SIG-M5 treated with dmso at 0.1 percent for 504 hours (cell line): Measurements from ENCODE around the gene HSPA12B.

ENCODE experiments used
- DNase-seq: peaks from one replicate; lab custom pipeline; 2025; ENCODE audit not compliant: unreplicated experiment; lab: John Stamatoyannopoulos, UW

The HSPA12B gene

DNA sequence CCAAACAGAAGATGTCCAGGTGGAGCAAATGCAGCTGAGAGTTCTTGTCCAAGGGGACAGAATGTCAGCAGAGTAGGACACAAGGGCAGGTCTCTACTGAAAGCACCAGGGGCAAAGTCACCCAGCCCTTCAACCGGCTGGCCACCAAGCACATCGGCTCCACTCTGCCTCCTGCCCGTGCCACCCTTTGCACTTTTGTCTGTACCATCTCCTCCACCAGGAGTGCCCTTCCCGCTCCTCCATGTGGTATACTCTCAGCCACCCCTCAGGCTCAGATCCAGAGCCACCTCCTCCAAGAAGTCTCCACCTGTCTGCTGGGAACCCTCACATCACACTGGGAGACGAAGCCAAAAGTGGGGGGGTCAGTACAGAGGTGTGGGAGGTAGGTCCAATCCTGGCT lies 4.1 kb upstream of the HSPA12B start:
- DNase-seq: no peak

DNA sequence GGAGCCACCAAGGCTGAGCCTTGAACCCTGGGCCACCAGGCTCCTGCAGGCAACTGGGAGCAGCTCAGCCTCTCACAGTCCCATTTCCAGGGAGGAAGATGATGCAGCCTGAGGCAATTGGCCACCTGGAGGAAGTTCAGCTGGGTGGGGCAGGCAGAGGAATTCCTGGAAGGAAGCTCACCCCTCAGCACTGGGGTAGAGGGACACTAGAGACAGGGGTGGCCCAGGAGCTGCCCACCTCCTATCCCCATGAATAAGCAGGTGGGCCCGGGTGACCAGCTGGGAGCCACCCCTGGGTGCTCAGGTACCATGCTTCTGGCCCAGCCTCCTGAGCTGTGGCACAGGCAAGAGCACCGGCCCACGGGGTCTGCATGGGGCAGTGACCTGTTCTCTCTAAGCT lies 3.6 kb upstream of the HSPA12B start:
- no peak for DNase-seq

DNA sequence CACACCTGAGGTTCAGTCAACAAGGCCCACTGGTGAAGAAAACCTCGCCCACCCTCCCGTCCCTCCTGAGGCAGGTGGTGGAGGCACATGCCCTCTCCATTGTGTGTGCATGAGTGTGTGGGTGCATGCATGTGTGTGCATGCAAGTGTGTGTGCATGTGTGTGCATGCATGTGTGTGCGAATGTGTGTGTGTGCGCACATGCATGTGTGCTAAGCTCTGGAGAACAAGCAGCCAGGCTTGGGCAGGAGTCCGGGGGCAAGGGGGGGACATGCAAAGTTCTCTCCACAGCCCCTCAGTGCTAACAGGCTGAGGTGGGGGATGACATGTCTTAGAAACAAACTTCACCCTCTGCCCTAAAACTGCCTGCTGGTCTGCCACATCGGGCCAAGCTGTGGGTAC lies 3.1 kb upstream of the HSPA12B start:
- DNase-seq: no peak

DNA sequence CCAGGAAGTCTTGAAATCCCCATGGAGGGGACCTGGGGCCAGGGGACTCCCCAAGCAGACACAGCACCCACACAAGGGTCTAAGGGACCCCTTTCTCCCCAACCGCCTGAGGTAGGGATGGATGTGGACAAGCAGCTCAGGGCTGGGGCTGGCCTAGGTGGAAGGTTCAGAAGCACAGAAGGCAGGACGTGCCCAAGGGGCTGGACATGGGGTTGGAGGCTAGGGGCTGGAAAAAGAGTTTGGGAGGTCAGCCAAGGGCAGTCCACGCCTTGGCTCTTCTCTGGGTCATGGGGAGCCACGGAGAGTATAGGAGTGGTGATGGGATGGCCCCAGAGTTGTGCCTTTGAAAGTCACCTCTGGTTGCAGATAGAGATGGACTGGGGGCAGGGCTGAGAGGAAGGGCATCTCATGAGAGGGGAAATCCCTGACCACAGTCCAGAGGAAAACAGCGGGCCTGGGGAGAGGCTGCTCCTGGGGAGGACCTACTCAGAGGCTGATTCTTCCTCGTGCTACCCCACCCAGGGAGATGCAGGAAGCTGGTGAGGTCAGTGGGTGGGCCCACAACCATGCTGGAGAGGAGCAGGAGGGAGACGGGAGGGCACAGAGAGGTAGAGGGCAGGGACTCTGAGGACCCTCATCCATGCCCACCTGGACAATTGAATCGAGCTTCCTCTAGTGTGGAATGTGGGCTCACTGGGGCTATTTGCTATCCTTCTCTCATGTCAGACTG lies 2.5 kb upstream of the HSPA12B start:
- DNase-seq: no peak

DNA sequence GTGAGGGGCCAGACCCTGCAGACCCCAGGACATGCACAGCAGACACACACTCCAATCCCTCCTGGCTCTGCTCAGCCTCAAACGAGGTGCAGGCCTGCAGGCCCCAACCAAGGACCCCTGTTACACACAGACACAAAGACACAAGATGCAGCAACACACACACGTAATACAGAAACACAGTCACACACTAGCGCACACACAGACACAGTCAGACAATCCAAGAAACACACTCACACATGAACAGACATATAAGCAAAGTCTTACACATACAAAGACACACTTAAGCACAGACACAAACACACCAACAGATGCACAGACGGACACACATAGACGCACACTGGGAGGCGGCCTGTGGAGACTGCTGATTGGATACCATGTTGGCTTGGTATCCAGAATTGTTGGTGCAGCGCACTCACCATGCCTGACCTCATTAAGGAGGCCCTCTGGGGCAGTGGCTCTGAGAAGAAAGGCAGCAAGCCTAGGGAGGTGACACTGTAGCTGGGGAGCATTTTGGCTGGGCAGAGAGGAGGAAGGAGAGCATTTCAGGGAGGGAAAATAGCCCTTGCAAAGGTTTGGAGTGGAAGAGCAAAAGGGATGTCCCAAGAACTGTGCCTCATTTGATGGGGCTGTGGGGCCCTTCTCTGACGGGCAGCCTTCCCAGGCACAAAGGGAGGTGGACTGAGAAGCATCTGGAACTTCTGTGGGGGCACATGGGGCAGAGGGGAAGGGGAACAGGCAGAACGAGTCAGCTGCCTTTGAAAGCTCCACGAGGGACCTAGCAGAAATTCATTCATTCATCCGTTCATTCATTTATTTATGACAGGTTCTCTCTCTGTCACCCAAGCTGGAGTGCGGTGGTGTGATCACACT lies 1.4 kb upstream of the HSPA12B start:
- DNase-seq: no peak

DNA sequence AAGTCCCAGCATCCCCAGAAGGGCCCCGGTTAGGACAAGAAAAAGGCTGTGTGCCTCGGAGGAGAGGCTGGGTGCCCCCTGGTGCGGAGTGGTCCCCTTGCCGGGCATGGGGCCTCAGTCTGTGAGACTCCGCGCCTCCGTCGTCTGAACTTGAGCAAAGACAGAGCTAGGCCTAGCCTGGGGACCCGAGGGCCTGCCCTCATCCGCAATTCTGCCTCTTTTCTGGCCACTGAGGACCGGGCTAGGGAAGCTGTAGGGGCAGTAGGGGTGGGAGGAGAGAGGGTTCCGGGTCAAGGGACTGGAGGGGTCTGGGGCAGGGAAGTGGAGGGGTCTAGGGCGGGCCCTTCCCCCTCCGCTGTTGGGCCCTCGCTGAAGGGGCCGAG lies 550 bp upstream of the HSPA12B start:
- DNase-seq: no peak

DNA sequence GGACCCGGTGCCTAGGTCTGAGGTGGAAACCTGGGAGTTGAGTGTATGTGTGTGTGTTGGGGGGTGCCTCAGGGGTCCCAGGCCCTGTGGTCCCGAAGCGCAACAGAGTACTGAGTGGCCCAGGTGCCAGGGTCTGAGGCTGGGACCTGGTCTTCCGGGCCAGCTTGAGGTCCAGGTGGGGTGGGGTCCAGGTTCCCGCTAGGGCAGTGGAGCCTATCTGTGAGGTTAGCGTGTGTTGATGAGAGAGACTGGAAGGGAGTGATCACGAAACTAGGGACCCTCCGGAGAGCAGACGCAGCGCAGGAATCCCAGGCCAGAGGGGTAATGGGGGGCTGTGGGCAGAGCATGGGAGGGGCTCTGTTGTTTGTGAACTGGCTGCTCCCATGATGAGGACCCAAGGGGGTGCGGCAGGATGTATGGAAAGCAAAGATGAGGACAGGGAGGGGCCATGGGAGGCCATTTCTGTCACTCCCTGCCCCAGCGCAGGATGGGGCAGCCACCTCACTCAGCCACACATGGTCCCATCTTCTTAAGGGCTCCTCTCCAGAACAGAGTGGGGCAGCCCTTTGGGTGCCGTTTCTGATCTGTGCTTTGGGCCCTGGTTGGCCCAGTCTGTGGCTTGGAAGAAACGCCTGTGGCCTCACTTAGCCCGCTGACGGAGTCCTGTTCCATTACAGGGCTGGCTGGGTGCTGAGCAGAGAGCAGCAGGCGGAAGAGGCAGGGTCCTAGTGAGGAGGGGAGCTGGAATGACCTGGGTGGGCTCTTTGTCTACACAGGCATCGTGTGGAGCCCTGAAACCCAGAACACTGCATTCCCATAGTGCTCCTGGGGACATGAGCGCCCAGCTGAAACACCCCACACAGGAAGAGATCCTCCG lies 872 bp downstream of the HSPA12B start:
- DNase-seq: no peak

DNA sequence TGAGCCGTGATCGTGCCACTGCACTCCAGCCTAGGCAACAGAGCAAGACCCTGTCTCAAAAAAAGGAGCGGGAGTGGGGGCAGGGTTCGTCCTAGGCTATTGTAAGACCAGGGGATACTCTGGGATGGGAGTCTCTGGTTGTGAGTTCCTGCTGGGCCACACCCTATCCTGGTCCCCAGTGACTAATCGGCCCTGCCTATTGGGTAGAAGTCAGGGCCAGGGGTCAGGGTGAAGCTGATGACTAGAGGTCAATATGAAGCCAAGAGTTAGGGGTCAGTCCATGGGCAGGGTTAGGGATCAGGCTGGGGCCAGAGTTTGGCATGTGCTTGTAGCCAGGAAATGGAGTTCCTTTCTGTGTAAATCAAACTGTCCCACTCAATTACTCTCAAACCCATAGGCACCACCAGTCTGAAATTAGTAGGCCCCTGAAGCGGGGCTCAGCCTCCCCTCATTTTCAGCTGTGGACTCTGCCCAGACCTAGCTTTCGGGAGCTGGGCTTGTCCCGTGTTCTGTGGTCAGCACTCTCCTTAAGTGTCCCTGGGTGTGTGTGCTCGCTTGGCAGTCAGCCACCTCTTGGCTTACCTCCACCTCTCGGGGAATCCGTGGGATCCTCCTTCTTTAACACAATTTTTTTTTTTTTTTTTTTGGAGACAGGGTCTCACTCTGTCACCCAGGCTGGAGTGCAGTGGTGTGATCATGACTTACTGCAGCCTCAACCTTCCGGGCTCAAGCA lies 1.8 kb downstream of the HSPA12B start:
- DNase-seq: no peak

DNA sequence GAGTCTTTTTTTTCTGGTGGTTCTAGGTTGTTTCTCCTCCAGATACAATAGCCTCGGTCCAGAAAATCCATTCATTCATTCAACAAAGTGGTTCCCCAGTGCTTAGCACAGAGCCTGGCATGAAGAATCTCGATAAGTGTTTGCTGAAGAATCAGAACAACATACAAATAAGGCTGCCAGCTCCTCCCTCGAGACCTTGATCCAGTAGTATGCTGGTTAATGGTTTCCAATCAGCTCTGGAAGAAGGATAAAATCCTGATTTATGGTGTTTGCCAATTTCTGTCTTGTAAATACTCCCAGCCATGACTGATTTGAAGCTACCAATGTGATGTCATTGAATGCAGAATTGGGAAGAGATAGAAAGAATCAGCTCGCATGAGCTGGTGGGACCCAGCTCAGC lies 3.3 kb downstream of the HSPA12B start:
- no peak for DNase-seq

DNA sequence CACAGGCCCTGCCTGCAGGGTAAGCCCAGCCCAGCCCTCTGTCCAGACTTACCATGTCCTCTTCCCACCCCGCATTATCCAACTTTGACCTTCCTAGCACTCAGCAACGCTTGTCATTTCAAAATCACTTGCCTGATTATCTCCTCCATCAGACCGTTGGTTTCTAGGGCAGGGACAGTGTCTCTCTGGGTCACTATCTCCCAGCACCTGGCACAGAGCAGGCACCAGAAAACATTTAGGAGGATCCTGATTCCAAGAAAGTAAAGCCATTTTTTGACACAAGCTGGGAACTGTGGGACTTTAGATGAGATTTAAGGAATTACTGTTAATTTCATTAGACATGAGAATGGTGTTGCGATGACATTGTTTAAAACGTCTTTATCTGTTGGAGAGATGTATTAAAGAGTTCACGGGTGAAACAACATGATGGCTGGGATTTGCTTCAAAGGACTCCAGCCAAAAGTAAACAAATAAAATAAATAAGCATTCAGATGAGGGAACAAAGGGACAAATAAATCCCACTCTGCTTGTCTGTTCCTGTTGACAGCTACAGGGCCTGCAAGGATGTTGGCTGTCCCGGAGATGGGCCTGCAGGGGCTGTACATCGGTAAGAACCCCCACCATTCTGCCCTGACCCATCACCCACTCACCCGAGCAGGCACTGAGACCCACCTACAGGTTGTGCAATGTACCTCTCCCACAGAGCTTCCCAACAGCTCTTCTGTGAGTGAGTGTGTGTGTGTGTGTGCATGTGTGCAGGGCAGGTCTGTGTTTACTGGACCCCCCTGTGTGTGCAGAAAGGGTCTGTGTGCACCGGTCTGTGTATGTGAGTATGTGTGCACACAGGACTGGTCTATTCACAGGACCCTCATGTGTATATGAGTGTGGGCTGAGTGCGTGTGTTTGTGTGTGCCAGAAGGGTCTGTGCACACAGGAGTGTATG lies 5.9 kb downstream of the HSPA12B start:
- no peak for DNase-seq

DNA sequence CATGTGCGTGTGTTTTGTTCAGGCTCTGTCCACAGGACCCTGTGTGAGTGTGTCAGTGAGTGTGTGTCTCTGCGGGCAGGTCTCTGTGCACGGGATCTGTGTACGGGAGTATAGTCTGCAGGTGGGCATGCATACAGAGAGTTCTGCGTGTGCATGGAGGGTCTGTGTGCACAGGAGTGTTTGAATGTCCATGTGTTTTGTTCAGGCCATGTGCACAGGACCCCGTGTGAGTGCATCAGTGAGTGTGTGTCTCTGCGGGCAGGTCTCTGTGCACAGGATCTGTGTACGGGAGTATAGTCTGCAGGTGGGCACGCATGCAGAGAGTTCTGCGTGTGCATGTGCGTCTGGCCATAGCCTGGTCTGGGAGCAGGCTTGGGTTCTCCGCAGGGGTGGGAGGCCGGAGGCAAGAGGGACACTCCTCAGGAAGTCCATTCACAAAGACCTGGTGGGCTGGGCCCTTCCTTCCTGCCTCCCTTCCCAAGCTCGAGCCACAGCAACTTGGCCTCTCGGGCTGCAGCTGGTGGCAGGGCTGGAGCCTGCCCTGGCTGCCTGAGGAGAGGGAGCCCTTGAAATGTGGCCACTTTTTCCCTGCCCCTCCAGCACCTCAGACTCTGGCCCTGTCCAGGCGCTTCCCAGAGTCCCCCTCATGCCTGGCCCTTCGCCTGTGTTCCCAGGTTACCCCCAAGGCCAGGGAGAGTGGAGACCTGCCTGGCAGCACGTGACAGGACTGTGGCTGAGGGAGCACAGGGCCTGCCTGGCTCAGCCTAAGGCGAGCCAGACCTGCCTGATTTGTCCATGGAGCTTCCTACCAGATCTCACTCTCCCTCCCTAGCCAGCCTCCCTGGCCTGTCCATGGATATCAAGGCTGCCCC lies 6.8 kb downstream of the HSPA12B start:
- DNase-seq: no peak

DNA sequence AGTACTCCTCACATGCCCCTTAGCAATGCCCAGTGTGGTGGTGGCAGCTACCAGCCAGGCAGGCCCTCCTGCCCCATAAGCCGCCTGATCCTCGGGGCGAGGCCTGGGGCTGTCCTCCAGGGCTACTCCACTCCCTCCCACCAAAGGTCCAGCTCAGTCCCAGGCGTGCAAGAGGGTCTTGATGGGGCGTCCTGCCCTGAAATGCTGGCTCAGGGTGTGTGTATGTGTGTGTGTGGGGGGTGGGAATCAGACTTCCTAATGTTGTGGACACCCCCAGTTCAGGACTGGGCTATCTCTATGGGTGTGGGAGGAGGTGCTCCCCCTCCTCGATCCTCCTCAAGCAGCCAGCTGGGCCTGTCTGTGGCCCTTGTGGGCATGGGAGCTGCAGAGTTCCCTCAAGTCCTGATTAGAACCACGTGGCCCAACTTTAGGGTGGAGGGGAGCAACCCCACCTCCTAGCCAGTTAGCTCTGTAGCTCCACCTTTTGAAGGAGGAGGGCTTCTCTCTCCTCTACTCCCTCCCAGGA lies 7.5 kb downstream of the HSPA12B start:
- no peak for DNase-seq

DNA sequence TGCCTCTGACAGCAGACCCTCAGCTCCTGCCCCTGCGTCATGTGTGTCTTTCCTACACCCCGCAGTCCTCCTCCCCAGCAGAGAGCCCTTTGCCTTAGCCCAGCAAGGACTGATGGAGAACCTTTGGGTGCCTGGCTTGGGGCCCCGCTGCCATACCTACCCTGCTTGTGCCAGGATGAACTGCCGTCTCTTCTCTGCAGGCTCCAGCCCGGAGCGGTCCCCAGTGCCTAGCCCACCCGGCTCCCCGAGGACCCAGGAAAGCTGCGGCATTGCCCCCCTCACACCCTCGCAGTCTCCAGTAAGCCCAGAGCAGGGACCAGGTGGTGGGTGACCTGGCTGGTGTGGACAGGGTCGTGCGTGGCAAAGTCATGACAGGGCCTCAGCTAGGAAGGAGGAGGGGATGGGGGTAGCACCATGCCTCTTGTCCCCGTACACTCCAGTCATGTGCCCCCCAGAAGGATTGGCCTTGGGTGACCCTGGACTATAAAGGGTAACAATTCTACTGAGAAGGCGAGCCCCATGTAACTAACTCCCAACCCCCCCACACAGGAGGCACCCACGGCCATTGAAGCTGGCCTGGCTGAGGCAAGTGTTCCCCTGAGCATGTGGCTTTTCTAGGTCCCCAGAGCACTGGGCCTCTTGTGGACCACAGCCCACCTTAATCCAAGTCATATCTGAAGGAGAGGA lies 8.3 kb downstream of the HSPA12B start:
- DNase-seq: no peak

DNA sequence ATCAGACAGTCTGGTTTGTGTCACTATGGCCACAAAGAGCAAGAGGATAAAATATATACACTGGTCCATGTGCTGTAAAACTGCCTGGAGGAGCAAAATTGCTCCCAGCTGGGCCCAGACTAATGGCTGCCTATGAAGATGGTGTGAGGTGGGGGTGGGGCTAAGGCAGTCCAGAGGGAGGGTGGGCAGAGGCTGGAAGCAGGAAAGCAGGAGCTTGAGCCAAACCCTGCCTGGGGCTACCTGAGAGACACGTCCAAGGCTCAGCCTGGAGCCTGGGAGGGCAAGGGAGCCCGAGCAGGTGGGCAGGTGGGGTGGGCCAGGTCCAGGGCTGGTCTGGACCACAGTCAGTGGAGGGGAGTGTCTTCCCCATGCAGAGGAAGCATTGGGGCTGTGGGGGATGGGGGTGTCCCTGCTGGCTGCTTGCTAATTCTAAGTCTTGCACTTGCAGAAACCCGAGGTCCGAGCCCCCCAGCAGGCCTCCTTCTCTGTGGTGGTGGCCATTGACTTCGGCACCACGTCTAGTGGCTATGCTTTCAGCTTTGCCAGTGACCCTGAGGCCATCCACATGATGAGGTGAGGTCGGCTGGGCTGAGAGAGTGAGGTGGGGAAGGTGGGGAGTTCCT lies 9.5 kb downstream of the HSPA12B start:
- DNase-seq: no peak

DNA sequence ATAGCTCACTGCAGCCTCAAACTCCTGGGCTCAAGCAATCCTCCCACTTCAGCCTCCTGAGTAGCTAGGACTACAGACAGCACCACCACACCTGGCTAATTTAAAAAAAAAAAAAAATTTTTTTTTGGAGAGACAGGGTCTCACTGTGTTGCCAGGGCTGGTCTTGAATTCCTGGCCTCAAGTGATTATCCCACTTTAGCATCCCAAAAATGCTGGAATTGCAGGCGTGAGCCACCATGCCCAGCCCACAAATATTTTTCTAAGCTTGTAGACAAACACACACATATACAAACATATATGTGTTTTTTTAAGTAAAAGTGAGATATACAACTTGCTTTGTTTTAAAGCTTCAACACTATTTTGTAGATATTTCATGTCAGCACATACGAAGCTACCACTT lies 10.8 kb downstream of the HSPA12B start:
- no peak for DNase-seq

DNA sequence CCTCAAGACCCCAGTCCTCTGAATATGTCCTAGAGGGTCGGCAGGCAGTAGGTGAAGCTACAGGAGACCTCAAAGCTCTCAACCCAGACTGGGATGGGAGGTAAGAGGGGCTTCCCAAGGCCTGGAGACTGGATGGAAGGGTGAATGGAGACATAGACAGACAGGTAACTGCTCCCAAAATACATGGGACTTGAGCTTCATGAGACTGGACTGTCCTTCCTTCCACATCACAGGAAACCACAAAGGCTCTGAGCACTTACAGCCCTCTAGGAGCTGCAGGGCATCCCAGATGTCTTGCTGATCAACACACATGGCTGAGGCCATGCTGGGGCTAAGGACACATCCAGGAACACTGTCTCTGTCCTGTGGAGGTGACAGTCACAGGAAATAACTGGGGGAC lies 11.6 kb downstream of the HSPA12B start:
- no peak for DNase-seq

DNA sequence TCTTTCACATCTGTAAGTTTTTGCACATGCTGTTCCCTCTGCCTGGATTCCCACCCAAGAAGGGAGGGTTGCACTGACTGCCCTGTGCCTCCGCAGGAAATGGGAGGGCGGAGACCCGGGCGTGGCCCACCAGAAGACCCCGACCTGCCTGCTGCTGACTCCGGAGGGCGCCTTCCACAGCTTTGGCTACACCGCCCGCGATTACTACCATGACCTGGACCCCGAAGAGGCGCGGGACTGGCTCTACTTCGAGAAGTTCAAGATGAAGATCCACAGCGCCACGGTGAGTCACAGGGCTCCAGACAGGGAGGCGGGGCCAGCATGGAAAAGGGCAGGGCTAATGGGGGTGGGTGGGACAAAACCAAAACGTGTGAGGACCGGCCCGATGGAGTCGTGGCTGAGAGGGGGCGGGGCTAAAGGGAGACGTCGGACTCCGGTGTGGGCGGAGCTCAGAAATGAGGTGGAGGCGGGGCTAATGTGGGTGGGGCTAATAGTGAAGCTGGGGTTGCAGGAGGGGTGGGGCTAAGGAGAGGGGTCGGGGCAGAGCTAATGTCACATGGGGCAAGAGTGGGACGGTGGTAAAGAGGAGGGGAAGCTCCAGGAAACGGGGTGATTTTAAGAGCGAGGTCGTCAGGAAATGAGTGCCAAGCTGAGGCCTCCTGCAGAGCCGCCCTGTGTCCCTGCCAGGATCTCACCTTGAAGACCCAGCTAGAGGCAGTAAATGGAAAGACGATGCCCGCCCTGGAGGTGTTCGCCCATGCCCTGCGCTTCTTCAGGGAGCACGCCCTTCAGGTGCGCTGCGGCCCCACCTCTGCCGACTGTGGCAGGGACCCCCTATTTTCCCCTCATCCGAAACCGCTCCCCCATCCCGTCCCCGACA lies 12.6 kb downstream of the HSPA12B start:
- DNase-seq: peak; percentile 69
